Frontal cortex (tissue), 4 donors: Measurements from ENCODE around the gene GAGE10. TPM values are rescaled to one million over a fixed set of nuclear protein-coding genes. Genes with fewer than 3 reads are reported as not detected.
A peak's percentile ranks its signal among the peaks of the same experiment; 100 is the strongest.

Experiments used
- DNase-seq, 2 donors: peaks; one replicate each; pipeline ENCODE4 v3.0.0; 2012; ENCODE audit warnings: low spot score in 2 of 2
- FAIRE-seq: peaks from 2 replicates; lab custom pipeline; 2012; peaks lifted over from hg19 to GRCh38; lab: Jason Lieb, UNC
- total RNA-seq: library from RNA; depleted of rRNA; stranded (reverse); fragments of >200 nt; gene quantifications from one replicate; pipeline ENCODE4 v1.2.3, GENCODE V29; 2014
- donor health status: control.
- donor health status: control.
- donor health status: control.

GAGE10 gene
- total RNA-seq, result not detected

- FAIRE-seq (no peak), DNase-seq (no peak)
Measured at GRCh38 chrX:49303346-49303745, at the start of gene GAGE10. TSS of gene GAGE10 (plus strand) at chrX:49303646. CDS start at chrX:49304860, 1,214 bp downstream.

- FAIRE-seq, result no peak
- no peak for DNase-seq
Measured at GRCh38 chrX:49254639-49255038, 48.8 kb upstream of the GAGE10 start.

- DNase-seq (no peak), FAIRE-seq (no peak)
Measured at GRCh38 chrX:49256268-49256995, 47.0 kb upstream of the GAGE10 start.

- no peak for FAIRE-seq
Measured at GRCh38 chrX:49257074-49257790, 46.2 kb upstream of the GAGE10 start.

GRCh38 chrX:49257846-49258748 is 45.3 kb upstream of the GAGE10 start:
- DNase-seq (no peak), FAIRE-seq (no peak)

More at GRCh38 chrX:49257074-49257790, 46.2 kb upstream of the GAGE10 start:
- no peak for DNase-seq

GRCh38 chrX:49258749-49259124 is 44.7 kb upstream of the GAGE10 start:
- FAIRE-seq (no peak), DNase-seq (no peak)

GRCh38 chrX:49260221-49260985 is 43.0 kb upstream of the GAGE10 start:
- FAIRE-seq (no peak), DNase-seq (no peak)

GRCh38 chrX:49262603-49263002 is 40.8 kb upstream of the GAGE10 start:
- DNase-seq (no peak), FAIRE-seq (no peak)

- no peak for DNase-seq
- no peak for FAIRE-seq
Measured at GRCh38 chrX:49263631-49264030, 39.8 kb upstream of the GAGE10 start.

GRCh38 chrX:49264460-49264859 is 39.0 kb upstream of the GAGE10 start, which contains the start of gene FOXP3:
TSS of gene FOXP3 (minus strand) at chrX:49264710. CDS start at chrX:49258505, 6,205 bp downstream.
- no peak for DNase-seq

GRCh38 chrX:49266523-49267445 is 36.7 kb upstream of the GAGE10 start:
- DNase-seq, result no peak
- FAIRE-seq, result no peak

More at GRCh38 chrX:49264460-49264859, 39.0 kb upstream of the GAGE10 start, which contains the start of gene FOXP3:
- FAIRE-seq, result no peak

GRCh38 chrX:49268702-49269009 is 34.8 kb upstream of the GAGE10 start:
- no peak for FAIRE-seq
- no peak for DNase-seq

GRCh38 chrX:49269010-49269766 is 34.3 kb upstream of the GAGE10 start:
- peak; percentile 47 for FAIRE-seq
- peak; percentile 84 to 90 for DNase-seq

- DNase-seq (no peak), FAIRE-seq (no peak)
Measured at GRCh38 chrX:49269767-49270248, 33.6 kb upstream of the GAGE10 start, which contains the start of gene PPP1R3F. TSS of gene PPP1R3F (plus strand) at chrX:49269793. CDS start at chrX:49269870, 77 bp downstream.

- no peak for FAIRE-seq
- DNase-seq, result no peak
Measured at GRCh38 chrX:49270249-49270921, 33.1 kb upstream of the GAGE10 start.

GRCh38 chrX:49271341-49271740 is 32.1 kb upstream of the GAGE10 start:
- no peak for FAIRE-seq
- no peak for DNase-seq

- FAIRE-seq (no peak), DNase-seq (no peak)
Measured at GRCh38 chrX:49272421-49272820, 31.0 kb upstream of the GAGE10 start.
